ENCODE results near the gene GRIK3.

Gene GRIK3

GRCh38 chr1:36881541-36881940 lies 152.8 kb downstream of the GRIK3 start:
- H3K27me3 ChIP-seq (ENCODE audit: control insufficient read depth, low read length), result peaks cover 14% of the 10 kb centered on the region; the same call in 1 of the 2 replicates
- H3K9me2 ChIP-seq (replicated peaks; ENCODE audit: control insufficient read depth, low read length), result no peaks in the 10 kb centered on the region

GRCh38 chr1:36881068-36881405 lies 153.3 kb downstream of the GRIK3 start:
- H3K4me2 ChIP-seq (ENCODE audit: low read length), result no peak overlapping the region
- no peaks in the 10 kb centered on the region for H3K36me3 ChIP-seq (ENCODE audit: control insufficient read depth, low read length)
- H3K4me3 ChIP-seq (ENCODE audit: low read length), result no peak overlapping the region

More at GRCh38 chr1:36881541-36881940, 152.8 kb downstream of the GRIK3 start:
- H3F3A ChIP-seq (ENCODE audit: control insufficient read depth, insufficient read depth), result no peaks in the 10 kb centered on the region
- no peak for TF ChIP-seq EZH2phosphoT487 (IDR thresholded peaks at IDR 0.05; ENCODE audit: borderline replicate concordance, low read length)
- TF ChIP-seq CTCF (IDR thresholded peaks at IDR 0.05; ENCODE audit: low read depth, low read length, poor library complexity, severe bottlenecking), result no peak
- H3K9me3 ChIP-seq (ENCODE audit: control insufficient read depth, insufficient read depth, low read length), result no peaks in the 10 kb centered on the region
- no peaks in the 10 kb centered on the region for H3K4me1 ChIP-seq (ENCODE audit: control insufficient read depth, low read length)
- H3K27ac ChIP-seq (ENCODE audit: low read depth, low read length), result no peak overlapping the region
- no peak overlapping the region for H3K4me3 ChIP-seq (ENCODE audit: low read length)
- no peaks in the 10 kb centered on the region for H3K79me2 ChIP-seq (ENCODE audit: control insufficient read depth, low read length)
- H4K20me1 ChIP-seq (ENCODE audit: control insufficient read depth, insufficient read depth, low read depth, low read length), result no peaks in the 10 kb centered on the region
- H3K4me2 ChIP-seq (ENCODE audit: low read length), result no peak overlapping the region
- no peaks in the 10 kb centered on the region for H3K36me3 ChIP-seq (ENCODE audit: control insufficient read depth, low read length)

GRCh38 chr1:36880155-36881067 lies 153.9 kb downstream of the GRIK3 start:
- Histone ChIP-seq H3F3A (ENCODE audit: control insufficient read depth, insufficient read depth) (no peaks in the 10 kb centered on the region), H3K27ac (ENCODE audit: low read depth, low read length) (no peak overlapping the region), H3K9me3 (ENCODE audit: control insufficient read depth, insufficient read depth, low read length) (no peaks in the 10 kb centered on the region), H3K4me2 (ENCODE audit: low read length) (no peak overlapping the region), H3K4me3 (ENCODE audit: low read length) (no peak overlapping the region), H3K27me3 (ENCODE audit: control insufficient read depth, low read length) (peaks cover 16% of the 10 kb centered on the region; the same call in 1 of the 2 replicates), H4K20me1 (ENCODE audit: control insufficient read depth, insufficient read depth, low read depth, low read length) (no peaks in the 10 kb centered on the region), H3K4me1 (ENCODE audit: control insufficient read depth, low read length) (no peaks in the 10 kb centered on the region), H3K36me3 (ENCODE audit: control insufficient read depth, low read length) (no peaks in the 10 kb centered on the region), H3K79me2 (ENCODE audit: control insufficient read depth, low read length) (no peaks in the 10 kb centered on the region), H3K9me2 (replicated peaks; ENCODE audit: control insufficient read depth, low read length) (no peaks in the 10 kb centered on the region)
- no peak for TF ChIP-seq EZH2phosphoT487 (IDR thresholded peaks at IDR 0.05; ENCODE audit: borderline replicate concordance, low read length)
- TF ChIP-seq CTCF (IDR thresholded peaks at IDR 0.05; ENCODE audit: low read depth, low read length, poor library complexity, severe bottlenecking), result no peak

More at GRCh38 chr1:36881068-36881405, 153.3 kb downstream of the GRIK3 start:
- H3F3A ChIP-seq (ENCODE audit: control insufficient read depth, insufficient read depth), result no peaks in the 10 kb centered on the region
- no peaks in the 10 kb centered on the region for H3K79me2 ChIP-seq (ENCODE audit: control insufficient read depth, low read length)
- H3K9me2 ChIP-seq (replicated peaks; ENCODE audit: control insufficient read depth, low read length), result no peaks in the 10 kb centered on the region
- H3K27ac ChIP-seq (ENCODE audit: low read depth, low read length), result no peak overlapping the region
- H3K4me1 ChIP-seq (ENCODE audit: control insufficient read depth, low read length), result no peaks in the 10 kb centered on the region
- peaks cover 16% of the 10 kb centered on the region; the same call in 1 of the 2 replicates for H3K27me3 ChIP-seq (ENCODE audit: control insufficient read depth, low read length)
- H3K9me3 ChIP-seq (ENCODE audit: control insufficient read depth, insufficient read depth, low read length), result no peaks in the 10 kb centered on the region
- no peaks in the 10 kb centered on the region for H4K20me1 ChIP-seq (ENCODE audit: control insufficient read depth, insufficient read depth, low read depth, low read length)
- TF ChIP-seq CTCF (IDR thresholded peaks at IDR 0.05; ENCODE audit: low read depth, low read length, poor library complexity, severe bottlenecking), result no peak
- no peak for TF ChIP-seq EZH2phosphoT487 (IDR thresholded peaks at IDR 0.05; ENCODE audit: borderline replicate concordance, low read length)

Measured in DOHH2 (cell line).